HG02759 (cell line): ENCODE data around the gene TTLL11.

Experiments used
- ATAC-seq: cut with Tn5 transposase; IDR thresholded peaks from one replicate; pipeline ENCODE4 v1.9.1; 2021; ENCODE audit warnings: mild to moderate bottlenecking, moderate library complexity; ENCODE audit not compliant: unreplicated experiment

The TTLL11 gene

DNA sequence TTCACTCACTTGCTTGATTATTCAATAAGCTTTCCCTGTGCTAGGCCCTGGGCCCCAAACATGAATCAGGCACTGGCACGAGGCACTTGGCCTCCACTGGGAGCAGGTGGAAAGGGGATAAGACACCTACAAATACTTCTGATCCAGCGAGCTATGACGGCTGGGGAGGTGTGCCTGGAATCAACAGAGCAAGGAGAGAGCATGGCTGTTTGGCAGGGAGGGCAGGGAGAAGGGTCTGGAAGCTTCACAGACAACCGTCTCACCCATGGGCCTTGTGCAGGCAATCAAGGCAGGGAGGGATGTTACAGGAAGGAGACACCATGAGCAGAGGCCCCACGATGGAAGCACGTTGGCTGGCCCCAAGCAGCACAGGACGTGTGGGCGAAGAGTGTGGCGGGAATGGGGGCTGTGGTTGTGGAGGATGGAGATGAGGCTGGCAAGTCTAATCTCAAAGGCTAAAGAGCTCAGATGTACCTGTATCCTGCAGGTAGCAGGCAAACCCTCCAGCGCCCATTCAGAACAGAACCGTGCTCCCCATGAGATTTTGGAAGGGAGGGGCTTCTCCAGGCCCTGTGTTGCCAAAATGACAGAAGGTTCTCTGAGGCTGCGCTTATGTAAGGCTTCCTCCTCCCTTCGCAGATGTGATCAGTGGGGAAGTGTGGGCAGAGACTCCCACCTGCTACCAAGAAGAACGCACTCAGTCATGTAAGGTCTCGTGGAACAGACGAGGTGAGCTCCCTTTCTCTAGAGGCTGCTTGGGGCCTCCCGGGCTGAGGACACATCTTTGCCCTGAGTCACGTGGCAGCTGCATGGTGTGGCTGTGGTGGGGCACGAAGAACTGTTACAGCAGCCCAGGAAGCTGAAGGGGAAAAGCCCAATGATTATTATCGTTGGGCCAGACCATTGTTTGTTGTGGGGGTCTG lies 252.0 kb downstream of the TTLL11 start:
- ATAC-seq: no peak

DNA sequence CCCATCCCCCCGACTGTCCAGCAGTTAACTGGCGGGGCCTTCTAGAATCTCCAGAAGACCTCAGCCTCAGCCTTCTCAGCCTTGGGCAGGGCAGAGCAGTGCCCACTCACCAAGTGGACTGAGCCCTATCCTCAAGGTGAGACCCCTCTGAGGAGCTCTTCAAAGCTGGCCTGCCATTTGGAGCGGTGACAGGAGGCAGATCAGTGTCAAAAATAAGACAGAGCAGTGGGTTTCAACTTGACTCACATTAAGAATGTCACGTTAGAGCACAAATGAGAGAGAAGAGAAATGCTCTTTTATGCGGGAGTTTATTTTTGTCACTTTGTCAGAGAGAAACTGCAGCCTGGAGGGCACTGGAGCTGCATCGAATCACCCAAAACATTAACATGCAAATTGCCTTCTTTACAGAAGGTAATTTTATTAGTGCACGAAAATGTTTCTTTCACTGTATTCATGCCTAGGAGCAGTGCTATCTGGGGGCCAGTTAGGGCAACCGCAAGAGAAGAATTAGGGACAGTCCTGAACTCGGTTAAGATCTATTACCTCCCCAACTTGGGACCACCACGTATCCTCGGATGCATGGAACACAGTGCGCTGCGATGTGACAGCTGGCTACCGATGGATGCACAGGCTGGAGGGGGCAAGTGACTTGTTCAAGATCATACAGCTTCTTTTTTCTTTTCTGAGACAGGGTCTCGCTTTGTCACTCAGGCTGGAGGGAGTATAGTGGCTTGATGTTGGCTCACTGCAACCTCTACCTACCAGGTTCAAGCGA lies 253.2 kb downstream of the TTLL11 start:
- peak; percentile 66 for ATAC-seq

DNA sequence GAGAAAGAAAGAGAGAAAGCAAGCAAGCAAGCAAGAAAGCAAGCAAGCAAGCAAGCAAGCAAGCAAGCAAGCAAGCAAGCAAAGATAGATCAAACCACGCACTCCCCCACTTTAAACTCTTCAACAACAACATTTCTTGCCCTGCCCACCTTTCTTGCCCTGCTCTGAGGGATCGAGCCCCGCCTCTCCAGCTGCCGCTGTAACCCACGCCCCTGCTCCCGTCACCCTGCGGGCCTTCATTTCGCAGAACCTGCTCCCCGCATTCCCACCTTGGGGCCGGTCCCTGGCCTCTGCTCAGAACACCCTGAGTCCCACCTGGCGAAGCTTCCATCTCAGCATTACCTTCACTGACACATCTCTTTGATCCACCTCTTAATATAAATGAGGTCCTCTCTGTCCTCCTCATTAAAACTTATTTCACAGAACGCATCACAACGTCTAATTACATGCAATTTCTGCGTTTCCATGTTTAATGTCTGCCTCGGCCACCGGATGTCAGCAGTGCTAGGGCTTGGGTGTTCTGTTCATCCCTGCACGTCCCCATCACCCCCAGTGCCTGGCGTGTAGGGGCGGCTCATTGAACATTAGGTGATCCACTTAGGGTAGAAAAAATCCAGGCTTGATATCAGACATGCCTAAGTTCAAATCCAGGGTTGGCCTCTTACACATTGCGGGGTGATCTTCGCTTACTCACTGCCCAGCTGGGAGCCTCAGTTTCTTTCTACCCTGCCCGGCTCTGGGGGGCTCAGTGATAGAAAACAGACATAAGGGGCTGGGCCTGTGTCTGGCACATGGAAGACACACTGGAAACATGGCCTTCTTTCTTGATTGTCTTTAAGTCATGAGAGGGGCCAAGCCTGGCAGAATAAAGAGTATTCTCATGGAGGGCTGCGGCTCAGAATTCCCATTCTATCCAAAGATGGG lies 254.1 kb downstream of the TTLL11 start:
- no peak for ATAC-seq

DNA sequence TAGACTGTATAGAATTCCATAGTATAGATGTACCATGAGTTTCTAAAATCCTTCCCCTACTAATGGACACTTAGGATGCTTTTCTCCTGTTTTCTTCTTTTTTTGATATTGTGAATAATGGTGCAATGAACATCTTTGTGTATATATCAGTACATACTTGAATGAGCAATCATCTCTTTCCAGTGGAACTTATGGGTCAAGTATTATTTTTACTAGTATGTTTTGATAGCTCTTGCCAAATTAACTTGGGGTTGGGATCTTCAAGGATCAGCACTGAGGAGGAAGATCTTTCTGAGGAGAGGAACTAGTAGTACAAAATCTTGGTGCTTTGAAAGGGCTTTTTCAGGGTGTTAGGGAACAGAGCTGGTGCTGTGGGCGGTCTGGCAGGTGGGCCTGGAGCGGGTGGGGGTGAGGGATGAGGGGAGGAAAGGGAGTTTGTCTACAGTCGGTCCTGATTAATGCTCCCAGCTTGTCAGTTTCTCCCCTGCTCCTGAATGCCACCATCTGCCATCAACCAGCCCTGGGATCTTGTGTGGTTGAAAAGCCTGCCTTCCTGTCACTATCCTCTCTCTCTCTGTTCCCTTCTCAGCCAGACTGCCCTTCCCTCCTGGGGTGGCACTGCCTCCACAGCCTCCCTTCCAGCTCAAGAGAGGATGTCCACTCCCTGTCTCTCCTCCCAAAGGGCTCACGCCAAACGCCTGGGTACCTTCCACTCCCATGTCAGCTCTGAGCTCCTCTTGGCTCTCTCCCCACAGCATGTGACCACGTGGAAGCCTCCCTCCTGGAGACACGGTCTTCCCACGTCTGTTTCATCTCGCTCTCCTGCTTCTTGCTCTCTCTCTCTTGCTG lies 255.8 kb downstream of the TTLL11 start:
- ATAC-seq: no peak

DNA sequence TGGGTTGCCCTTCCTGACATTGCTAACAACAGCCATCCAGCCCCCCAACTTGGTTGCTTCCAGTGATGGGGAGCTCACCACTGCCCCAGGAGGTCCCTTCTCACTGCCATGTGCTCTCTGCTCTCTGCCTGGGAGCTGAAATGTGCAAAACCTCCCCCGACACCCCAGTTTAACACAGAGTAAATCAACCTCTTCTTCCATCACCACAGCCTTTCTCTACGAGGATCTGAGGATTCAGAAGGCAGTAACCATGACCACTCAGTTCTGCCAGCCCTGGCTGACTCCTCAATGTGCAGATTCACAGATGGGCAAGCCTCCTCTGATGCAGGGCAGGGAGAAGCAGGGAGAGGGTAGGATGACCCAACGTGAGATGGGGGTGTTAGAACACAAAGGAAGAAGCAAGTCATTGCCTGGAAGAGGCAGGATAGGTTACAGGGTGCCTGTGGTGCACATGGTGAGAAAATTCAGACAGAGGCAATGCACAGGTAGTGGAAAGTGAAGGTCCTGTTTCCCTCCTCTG lies 256.7 kb downstream of the TTLL11 start:
- ATAC-seq: no peak

DNA sequence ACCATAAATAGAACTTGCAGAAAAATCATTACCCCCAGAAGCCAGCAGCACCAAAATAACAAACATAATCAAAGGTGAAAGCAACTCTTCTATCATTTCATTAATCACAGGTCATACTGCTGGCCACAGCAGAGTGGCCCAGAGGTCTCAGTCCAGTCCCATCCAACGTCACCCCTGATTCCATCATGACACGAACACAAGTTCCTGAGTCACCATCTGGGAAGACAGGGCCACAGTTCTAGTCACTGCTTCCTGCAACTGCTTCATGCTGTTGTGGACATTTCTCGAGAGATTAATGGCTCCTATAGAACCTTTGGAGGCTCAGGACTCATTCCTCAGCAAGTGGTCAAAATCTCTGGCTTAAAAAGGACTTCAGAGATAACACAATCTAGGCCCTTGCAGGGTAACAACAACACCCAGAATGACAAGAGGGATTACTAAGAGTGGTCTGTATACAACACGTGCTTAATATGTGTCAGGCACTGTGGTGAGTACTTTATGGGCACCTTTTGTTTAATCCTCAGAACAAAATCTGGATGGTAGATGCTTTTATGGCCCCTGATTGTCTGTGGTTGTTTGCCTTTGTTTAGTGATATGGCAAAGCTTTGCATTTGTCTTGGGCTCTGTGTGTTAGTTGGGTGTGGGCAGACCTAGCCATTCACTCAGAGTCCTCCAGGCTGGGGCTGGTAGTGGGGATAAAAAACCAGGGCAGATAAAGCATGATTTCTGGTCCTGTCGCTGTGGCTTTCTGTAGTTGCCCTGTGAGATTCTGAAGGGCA lies 257.3 kb downstream of the TTLL11 start:
- ATAC-seq: no peak

DNA sequence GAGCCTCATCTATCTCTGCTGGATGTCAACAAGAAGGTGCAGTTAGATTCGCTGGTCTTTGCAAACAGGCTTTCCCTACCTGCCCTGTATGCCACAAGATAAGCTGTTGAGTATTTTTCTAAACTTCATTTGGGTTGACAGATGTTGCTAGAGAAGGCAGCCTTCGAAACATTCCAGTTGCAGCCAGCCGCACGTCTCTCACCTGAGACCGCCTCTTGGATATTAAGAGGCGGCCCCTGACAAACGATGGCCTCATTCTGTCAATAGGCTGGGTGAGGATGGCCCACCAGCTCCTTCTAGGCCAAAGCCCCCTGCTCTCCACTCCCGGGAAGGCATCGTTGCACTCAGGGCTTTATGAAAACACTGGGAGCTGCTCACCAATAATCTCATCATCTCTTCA lies 260.0 kb downstream of the TTLL11 start:
- ATAC-seq: no peak

DNA sequence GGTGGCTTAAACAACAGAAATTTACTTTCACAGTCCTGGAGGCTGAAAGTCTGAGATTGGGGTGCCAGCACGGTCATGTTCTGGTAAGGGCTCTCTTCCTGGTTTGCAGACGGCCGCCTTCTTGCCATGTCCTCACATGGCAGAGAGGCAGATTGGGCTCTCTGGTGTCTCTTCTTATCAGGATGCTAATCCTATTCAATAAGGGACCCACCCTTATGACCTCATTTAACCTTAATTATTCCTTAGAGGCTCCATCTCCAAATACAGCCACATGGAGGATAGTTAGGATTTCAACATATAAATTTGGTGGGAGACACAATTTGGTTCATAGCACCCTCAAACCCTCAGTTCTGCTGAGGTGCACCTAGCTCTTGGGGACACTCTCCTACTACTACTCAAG lies 261.2 kb downstream of the TTLL11 start:
- no peak for ATAC-seq

DNA sequence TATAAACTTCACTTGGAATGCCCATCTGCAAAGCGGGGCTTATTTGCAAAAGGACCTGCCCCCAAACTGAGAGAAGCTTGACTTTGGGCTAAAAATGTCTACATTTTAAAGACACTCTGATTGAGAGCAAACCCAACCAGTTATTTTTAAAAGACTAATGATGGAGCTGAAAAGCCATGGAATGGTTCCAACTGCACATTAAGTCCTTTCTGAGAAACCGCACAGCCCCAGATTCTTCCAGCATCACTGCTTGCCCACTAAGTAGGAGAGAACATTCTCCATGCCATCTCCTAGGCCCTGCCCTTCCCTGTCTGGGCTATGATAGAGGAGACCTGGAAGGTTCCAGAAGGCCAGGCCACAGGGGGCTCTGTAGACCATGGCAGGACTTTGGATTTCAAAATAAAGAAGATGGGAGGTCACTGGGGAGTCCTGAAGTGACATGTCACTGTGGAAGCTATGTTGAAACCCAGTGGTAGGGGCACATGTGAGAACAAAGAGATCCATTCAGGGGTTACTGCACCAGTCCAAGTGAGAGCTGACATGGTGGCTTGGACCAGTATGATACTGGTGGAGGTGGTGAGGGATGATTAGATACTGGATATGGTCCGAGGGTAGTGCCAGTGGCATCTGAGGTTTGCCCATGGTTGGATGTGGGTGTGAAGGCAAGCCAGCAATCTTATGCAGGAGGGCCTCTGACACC lies 262.5 kb downstream of the TTLL11 start:
- ATAC-seq: no peak

DNA sequence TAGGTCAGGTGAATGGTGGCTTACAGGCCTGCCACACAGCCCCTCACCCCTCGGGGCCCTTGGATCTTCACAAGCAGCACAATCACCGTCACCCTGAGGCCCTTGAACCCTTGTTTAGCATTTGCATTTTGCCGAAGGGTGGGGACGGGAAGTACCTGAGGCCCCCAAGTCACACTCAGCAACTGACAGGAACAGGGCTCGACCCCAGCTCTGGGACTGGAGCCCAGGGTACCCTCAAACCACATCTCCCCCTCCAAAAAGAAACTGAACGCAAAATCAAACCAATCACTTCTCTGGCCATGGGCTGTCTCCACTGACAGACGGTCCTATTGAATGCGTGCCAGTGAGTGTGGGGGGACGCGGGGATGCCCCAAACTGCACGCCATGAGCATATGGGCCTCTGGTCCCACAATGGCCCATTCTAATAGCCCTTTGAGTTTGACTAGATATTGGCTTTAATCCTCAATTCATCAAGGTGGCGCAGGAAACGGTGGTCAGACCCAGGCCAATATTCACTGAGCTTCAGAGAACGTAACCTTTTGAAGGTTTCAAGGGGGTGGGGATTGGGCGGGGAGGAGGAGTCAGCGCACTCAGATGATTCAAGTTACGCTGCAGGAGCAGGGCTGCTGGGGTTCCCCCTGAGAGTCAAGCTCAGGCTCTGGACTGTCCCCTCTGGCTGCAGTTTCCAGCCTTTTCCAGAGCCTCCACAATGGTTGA lies 265.7 kb downstream of the TTLL11 start:
- ATAC-seq: no peak

DNA sequence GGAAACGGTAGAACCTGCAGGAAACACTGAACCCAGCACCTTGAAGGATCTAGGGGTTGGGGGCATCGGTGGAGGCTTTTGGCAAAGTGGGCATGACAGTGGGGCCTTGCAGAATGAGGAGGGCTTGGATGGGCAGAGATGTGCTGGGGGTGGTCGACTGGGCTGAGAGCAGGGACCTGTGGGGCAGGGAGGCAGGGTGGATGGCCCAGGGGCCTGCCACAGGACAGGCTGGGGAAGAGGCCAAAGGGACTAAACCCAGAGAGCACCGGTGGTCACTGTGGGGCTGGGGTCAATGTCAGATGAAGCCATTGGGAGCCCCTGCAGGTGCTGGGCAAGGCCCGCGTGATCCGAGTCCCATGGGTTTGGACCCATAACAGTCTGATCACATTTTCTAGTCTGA lies 266.4 kb downstream of the TTLL11 start:
- no peak for ATAC-seq

DNA sequence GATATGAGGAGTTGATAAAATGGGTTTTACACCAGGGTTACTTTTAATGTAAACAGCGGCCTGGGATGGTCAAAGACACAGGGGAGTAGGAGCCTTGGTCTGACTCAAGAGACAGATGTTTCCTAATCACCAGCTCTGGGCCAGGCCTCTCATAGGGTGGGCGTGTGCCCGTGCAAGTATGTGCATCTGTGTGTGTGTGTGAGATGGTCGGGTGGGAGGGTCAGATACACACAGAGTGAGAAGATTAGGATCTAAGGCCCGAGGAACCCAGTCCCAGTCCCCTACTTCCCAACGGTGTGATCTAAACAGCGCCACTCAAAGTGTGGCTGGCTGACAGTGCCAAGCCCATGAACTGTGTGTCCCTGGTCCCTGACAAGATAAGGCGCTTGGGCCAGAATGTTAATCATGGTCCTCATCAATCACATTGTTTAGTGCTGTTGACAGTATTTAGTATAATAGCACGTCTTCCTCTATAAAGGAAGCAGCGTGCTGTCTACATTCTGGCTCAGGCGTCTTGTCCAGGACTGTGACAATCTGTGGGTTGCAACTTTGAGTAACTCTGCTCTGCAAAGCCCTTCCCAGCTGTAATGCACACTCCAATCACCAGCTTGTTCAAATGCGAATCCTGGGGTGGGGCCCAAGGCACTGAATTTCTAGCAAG lies 267.9 kb downstream of the TTLL11 start:
- no peak for ATAC-seq

DNA sequence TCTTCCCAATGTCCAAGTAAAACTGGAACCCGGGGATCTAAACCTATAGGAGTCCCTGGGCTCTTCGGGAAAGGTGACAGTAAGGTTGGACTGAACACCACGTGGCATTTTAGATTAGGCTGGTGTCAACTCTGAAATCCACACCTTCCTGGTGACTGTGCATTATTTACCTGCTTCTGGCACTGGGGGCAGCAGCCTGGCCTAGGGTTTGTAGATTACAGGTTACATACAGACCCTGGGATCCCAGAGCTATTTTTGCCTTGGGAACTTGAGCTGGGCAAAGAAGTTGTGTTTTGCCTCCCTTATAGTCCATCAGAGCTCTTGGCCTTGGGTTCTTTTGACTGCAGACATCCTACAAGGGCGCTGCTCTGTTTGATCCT lies 268.5 kb downstream of the TTLL11 start:
- no peak for ATAC-seq

DNA sequence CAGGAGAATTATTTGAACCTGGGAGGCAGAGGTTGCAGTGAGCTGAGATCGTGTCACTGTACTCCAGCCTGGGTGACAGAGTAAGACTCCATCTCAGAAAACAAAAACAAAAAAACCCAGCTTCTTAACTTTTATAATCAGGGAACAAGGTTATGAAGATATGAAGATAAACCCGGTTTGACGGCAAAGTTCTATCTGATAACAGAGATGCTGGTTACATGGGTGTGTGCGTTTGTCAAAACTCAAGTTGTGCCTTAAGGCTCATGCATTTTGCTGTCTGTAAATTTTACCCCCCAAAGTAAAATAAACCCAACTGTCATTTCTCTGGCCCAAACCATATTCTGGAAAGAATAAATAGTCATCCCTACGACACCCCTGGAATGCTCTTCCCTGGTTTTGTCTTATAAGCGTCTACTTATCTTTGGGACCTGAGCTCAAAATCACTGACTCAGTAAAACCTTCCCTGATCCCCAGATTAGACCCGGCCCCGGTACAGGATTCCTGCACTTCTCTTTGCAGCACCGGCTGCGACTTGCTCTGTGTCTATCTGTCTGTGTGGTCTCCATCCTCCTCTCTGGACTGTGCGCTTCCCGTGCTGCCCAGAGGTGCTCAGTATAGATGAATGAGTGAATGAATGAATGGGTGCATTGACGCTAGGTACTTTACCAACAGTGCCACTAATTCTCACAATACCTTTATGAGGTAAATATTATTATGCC lies 269.5 kb downstream of the TTLL11 start:
- ATAC-seq: no peak

DNA sequence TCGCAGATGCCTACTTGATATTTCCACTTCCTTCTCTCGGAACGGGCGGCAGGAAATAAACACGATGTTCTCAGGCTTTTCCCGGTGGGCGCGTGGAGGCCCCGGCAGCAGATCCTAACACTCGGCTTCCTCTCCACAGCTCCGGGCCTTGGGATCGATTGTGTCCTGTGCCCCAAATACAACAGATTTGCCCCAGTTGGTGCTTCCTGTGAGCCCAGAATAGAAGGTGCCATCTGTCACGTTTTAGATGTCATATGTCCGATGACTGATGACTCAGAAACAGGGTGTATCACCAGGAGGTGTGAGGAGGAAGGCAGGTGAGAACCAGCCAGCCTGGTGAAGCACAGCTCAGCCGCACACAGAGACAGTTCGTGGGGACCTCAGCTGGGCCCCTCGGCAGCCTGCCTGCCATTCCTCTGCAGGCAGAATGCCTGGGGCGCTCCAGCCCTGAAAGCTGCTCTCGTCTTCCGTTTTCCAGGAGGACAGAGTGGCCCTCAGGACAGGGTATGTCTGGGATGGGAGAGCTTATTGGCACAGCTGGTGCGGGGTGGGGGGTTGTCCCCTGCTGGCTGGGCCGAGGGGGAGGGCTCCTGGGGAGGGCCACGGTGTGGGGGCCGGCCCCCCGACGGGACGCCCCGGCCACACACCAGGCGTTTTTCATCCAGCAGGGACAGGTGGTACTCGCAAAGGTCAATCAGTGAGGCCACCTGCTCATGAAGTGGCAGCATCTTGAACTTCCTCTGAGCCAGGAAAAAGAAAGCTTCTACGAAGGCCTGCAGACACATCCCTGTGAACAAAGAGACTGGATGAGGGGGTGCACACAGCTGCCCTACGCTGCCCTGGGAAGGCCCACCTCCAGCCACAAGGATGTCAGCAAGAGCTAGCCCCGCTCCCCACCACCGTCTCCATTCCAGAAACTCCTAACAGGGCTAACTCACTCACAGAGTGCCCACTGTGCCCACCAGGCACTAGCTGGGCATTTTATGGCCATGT lies 270.7 kb downstream of the TTLL11 start:
- no peak for ATAC-seq

DNA sequence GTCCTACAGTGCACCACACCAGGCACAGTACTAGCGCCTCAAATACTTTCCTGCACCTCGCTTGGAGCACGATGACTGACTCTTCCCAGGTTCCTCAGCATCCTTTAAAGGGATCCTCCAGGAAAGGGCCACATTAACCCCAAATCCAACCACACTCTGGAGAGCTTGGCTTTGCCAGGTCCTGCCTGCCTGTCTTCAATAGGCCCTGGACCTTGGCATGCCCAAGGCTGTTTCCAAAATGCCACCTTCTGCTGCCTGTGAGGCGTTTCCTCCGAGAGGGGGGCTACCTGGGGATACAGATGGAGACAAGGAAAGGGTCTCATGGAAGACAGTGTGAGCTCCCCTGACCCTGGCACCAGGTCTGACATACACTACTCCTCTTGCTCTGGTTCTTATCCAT lies 271.8 kb downstream of the TTLL11 start:
- ATAC-seq: no peak
